SK-N-MC (cell line): ENCODE data around the gene MYO5B.

ENCODE experiments used
- EZH2 ChIP-seq: fragments of 200-600 bp; sonication (generic); IDR thresholded peaks from one replicate; pipeline ENCODE4 v1.6.1; 2017; ENCODE audit warnings: antibody characterized with exemption
- FOXP2 ChIP-seq: optimal IDR thresholded peaks from 2 replicates; pipeline ENCODE3; 2011; ENCODE audit warnings: mild to moderate bottlenecking, moderate library complexity; ENCODE audit not compliant: insufficient read depth; ENCODE audit errors: extremely low read length, control extremely low read depth
- POLR2AphosphoS5 ChIP-seq: IDR thresholded peaks from 2 replicates; pipeline ENCODE4 v1.6.1; 2012; ENCODE audit warnings: mild to moderate bottlenecking, low read depth, low read length, borderline replicate concordance

GRCh38 chr18:50009773-50010335, 185.1 kb downstream of the MYO5B start:
- no peak for TF ChIP-seq POLR2AphosphoS5
- TF ChIP-seq EZH2 = no peak
- TF ChIP-seq FOXP2 = no peak
